MCF 10A (cell line): ENCODE measurements around the gene TAOK1. TPM values are rescaled to one million over a fixed set of nuclear protein-coding genes. Genes with fewer than 3 reads are reported as not detected.
"Not testable (repeated sequence)": the region's sequence is repeated elsewhere in the genome, so short reads cannot be mapped to it uniquely, and the experiment has no call there.

ENCODE experiments used
- BruUV-seq: library from RNA; stranded (reverse); fragments of 400-500 nt; replicated peaks from 2 replicates; lab custom pipeline; 2021; lab: Mats Ljungman, UMichigan
- CTCF ChIA-PET: fragments of 300-600 bp; sonication (Branson Sonifier 250); formaldehyde crosslinking; extraction: SDS; loops from one replicate; lab custom pipeline; 2021; ENCODE audit warnings: antibody characterized with exemption, inconsistent platforms; lab: Yijun Ruan, JAX
- POLR2A ChIA-PET: fragments of 300-600, 350-650 bp; sonication (Branson Sonifier 250); formaldehyde crosslinking; extraction: SDS; loops from one replicate; lab custom pipeline; 2020; ENCODE audit warnings: antibody characterized with exemption, inconsistent platforms; lab: Yijun Ruan, JAX
- DNase-seq: peaks from one replicate; pipeline ENCODE4 v3.0.0-alpha.2; 2018; ENCODE audit not compliant: unreplicated experiment
- H3K27ac Mint-ChIP-seq: one replicate; pipeline ENCODE4 v1.8.0; 2022; ENCODE audit warnings: mild to moderate bottlenecking, low read depth, mixed read lengths; ENCODE audit not compliant: unreplicated experiment
- H3K27me3 Mint-ChIP-seq: one replicate; pipeline ENCODE4 v1.8.0; 2022; ENCODE audit warnings: mixed read lengths; ENCODE audit not compliant: insufficient read depth, unreplicated experiment
- H3K36me3 Mint-ChIP-seq: one replicate; pipeline ENCODE4 v1.8.0; 2022; ENCODE audit warnings: mild to moderate bottlenecking, moderate library complexity, mixed read lengths; ENCODE audit not compliant: insufficient read depth, unreplicated experiment
- H3K4me1 Mint-ChIP-seq: one replicate; pipeline ENCODE4 v1.8.0; 2022; ENCODE audit warnings: mixed read lengths; ENCODE audit not compliant: insufficient read depth, unreplicated experiment
- H3K4me3 Mint-ChIP-seq: one replicate; pipeline ENCODE4 v1.8.0; 2022; ENCODE audit warnings: mild to moderate bottlenecking, moderate library complexity, mixed read lengths; ENCODE audit not compliant: unreplicated experiment
- H3K9me3 Mint-ChIP-seq: one replicate; pipeline ENCODE4 v1.8.0; 2022; ENCODE audit warnings: mixed read lengths; ENCODE audit not compliant: unreplicated experiment
- CTCF ChIP-seq: fragments of 200-600 bp; IDR thresholded peaks from one replicate; pipeline ENCODE4 v1.8.0; 2022; ENCODE audit warnings: antibody characterized with exemption, mild to moderate bottlenecking; ENCODE audit not compliant: unreplicated experiment
- intact Hi-C: fragments of 100-400 bp; cut with micrococcal nuclease; formaldehyde crosslinking; loops from 2 replicates; pipeline ENCODE4 v1.14.1; 2022
- total RNA-seq: library from RNA; stranded (reverse); gene quantifications from 2 replicates; pipeline ENCODE4 v1.2.3, GENCODE V29; 2022

Gene TAOK1
- total RNA-seq, 1 experiment from 2014 or later = 68.7 TPM

GRCh38 chr17:29461483-29462206 is 71.5 kb downstream of the TAOK1 start:
- Mint-ChIP-seq H3K36me3 (peaks cover 33% of the 10 kb centered on the region), H3K27me3 (no peaks in the 10 kb centered on the region), H3K27ac (no peak overlapping the region), H3K4me3 (no peak overlapping the region), H3K9me3 (no peaks in the 10 kb centered on the region), H3K4me1 (no peaks in the 10 kb centered on the region)
- CTCF ChIA-PET = interaction anchor here (0.6 to 0.8 kb wide), 2 partner anchors 41 to 59 kb away, joined by 3 read pairs; no protein-coding TSS in a partner anchor
- intact Hi-C loops = no loop called here
- no TSS peak for BruUV-seq
- no peak for DNase-seq
- POLR2A ChIA-PET = interaction anchor here (0.6 to 0.7 kb wide), 2 partner anchors 31 to 182 kb away, joined by 3 read pairs; no protein-coding TSS in a partner anchor
- no peak for TF ChIP-seq CTCF

GRCh38 chr17:29469276-29469675 is 79.1 kb downstream of the TAOK1 start:
- TF ChIP-seq CTCF = no peak
- CTCF ChIA-PET = no interaction called here
- Mint-ChIP-seq H3K4me1 (no peaks in the 10 kb centered on the region), H3K4me3 (no peak overlapping the region), H3K9me3 (no peaks in the 10 kb centered on the region), H3K27me3 (no peaks in the 10 kb centered on the region), H3K27ac (no peak overlapping the region), H3K36me3 (peaks cover 73% of the 10 kb centered on the region)
- POLR2A ChIA-PET = interaction anchor here (0.5 to 0.6 kb wide), 2 partner anchors 61 to 79 kb away, joined by 3 read pairs; partner anchors contain the start of gene TAOK1
- peak; percentile 1 for DNase-seq
- no TSS peak for BruUV-seq
- intact Hi-C loops = no loop called here

GRCh38 chr17:29473437-29473836 is 83.3 kb downstream of the TAOK1 start:
- CTCF ChIA-PET = interaction anchor here (0.6 kb wide), 1 partner anchor 102 kb away, joined by 3 read pairs; no protein-coding TSS in a partner anchor
- H3K9me3 Mint-ChIP-seq, H3K27ac Mint-ChIP-seq, H3K27me3 Mint-ChIP-seq, intact Hi-C loops, BruUV-seq, H3K4me3 Mint-ChIP-seq, H3K4me1 Mint-ChIP-seq, DNase-seq: not testable (repeated sequence)
- POLR2A ChIA-PET = interaction anchor here (1.2 kb wide), 1 partner anchor 81 kb away, joined by 3 read pairs; no protein-coding TSS in a partner anchor
- peaks cover 58% of the 10 kb centered on the region for H3K36me3 Mint-ChIP-seq

GRCh38 chr17:29474297-29474696 is 84.1 kb downstream of the TAOK1 start:
- no TSS peak for BruUV-seq
- Mint-ChIP-seq H3K27me3 (no peaks in the 10 kb centered on the region), H3K4me3 (no peak overlapping the region), H3K9me3 (no peaks in the 10 kb centered on the region), H3K27ac (no peak overlapping the region), H3K36me3 (peaks cover 50% of the 10 kb centered on the region), H3K4me1 (no peaks in the 10 kb centered on the region)
- intact Hi-C loops = no loop called here
- TF ChIP-seq CTCF = no peak
- CTCF ChIA-PET = interaction anchor here (1.0 kb wide), 1 partner anchor 104 kb away, joined by 3 read pairs; no protein-coding TSS in a partner anchor
- POLR2A ChIA-PET = interaction anchor here (0.6 to 1.2 kb wide), 2 partner anchors 82 to 180 kb away, joined by 3 read pairs; partner anchors contain the start of gene NUFIP2
- no peak for DNase-seq
